HG03064 (cell line): ENCODE results near the gene PPP1R16B.
"Not testable (repeated sequence)": the region's sequence is repeated elsewhere in the genome, so short reads cannot be mapped to it uniquely, and the experiment has no call there.

Experiments
- ATAC-seq: cut with Tn5 transposase; IDR thresholded peaks from one replicate; pipeline ENCODE4 v1.9.1; 2021; ENCODE audit warnings: low read depth; ENCODE audit not compliant: unreplicated experiment

Gene PPP1R16B

GRCh38 chr20:38957235-38957876 lies 151.9 kb downstream of the PPP1R16B start:
- no peak for ATAC-seq

GRCh38 chr20:38957915-38958485 lies 152.5 kb downstream of the PPP1R16B start:
- ATAC-seq = no peak

DNA sequence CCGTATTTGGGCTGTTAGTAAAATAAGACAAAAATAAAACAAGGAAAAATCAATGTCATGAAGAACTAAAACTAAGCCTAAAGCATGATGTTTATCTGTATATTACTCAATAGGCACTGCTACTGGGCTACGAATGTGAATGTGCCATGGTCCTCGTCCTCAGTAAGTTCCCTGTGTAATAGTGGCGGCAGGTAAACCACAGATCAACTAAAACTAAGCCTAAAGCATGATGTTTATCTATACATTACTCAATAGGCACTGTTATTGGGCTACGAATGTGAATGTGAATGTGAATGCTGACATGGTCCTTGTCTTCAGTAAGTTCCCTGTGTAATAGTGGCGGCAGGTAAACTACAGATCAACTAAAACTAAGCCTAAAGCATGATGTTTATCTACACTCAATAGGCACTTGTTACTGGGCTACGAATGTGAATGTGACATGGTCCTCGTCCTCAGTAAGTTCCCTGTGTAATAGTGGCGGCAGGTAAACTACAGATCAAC lies 154.7 kb downstream of the PPP1R16B start:
- ATAC-seq = not testable (repeated sequence)

GRCh38 chr20:38961530-38962043 lies 156.1 kb downstream of the PPP1R16B start:
- ATAC-seq = no peak

- peak; percentile 84 for ATAC-seq
Measured at GRCh38 chr20:38962044-38962927, 156.8 kb downstream of the PPP1R16B start, which contains the start of gene DHX35. DHX35 (plus strand) TSS chr20:38962344; CDS start chr20:38962368, 24 bp downstream.

- no peak for ATAC-seq
Measured at GRCh38 chr20:38962928-38963401, 157.5 kb downstream of the PPP1R16B start.

DNA sequence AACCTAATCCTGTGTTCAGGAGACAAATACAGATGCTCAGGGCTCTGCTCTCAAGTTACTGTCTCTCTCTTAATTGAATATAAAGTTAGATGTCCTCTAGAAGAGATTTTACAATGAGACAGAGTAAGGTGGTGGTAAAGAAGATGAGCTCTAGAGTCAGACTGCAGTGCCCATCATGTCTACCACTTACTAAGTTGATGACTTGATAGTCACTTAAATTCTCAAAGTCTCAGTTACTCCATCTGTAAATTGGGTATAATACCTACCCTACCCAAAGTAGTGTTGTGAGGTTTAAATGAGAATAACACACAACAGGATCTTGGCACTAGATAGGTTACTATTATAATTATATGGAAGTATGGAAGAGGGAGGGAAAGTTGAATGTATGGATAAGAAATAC lies 158.2 kb downstream of the PPP1R16B start:
- ATAC-seq = no peak

- no peak for ATAC-seq
Measured at GRCh38 chr20:38965264-38965663, 159.8 kb downstream of the PPP1R16B start.

GRCh38 chr20:38968090-38968489 lies 162.6 kb downstream of the PPP1R16B start:
- no peak for ATAC-seq

- ATAC-seq = no peak
Measured at GRCh38 chr20:38969708-38970107, 164.2 kb downstream of the PPP1R16B start.

GRCh38 chr20:38970302-38970701 lies 164.8 kb downstream of the PPP1R16B start:
- no peak for ATAC-seq
